ENCODE measurements around the gene ARL13A. TPM values are rescaled to one million over a fixed set of nuclear protein-coding genes. Genes with fewer than 3 reads are reported as not detected.

The ARL13A gene
- not detected in 2 replicates for total RNA-seq (2021; fragmentation: NEBNext Ultra II Directional; extraction: Animal tissue kit (Norgen Biotek cat#: 25700))
- not detected in 2 replicates for polyA plus RNA-seq (2011; rRNA removed)
- not detected for polyA plus RNA-seq (2011; cell fraction: cytosol; rRNA removed)
- not detected for polyA plus RNA-seq (2011; cell fraction: nucleus; rRNA removed)
- not detected in 4 replicates for polyA plus RNA-seq (2012, experiment 1 of 2)
- polyA plus RNA-seq (2012, experiment 2 of 2): not detected
- not detected for polyA plus RNA-seq (2013, experiment 1 of 2)
- not detected for polyA plus RNA-seq (2013, experiment 2 of 2)
- not detected in 2 replicates for polyA minus RNA-seq (2011; rRNA and poly(A)+ RNA removed)
- not detected for polyA minus RNA-seq (2011; cell fraction: cytosol; rRNA and poly(A)+ RNA removed)
- not detected for polyA minus RNA-seq (2011; cell fraction: nucleus; rRNA and poly(A)+ RNA removed)
- long read RNA-seq, experiment 1: 0 reads
- long read RNA-seq, experiment 2: 0 reads

DNA sequence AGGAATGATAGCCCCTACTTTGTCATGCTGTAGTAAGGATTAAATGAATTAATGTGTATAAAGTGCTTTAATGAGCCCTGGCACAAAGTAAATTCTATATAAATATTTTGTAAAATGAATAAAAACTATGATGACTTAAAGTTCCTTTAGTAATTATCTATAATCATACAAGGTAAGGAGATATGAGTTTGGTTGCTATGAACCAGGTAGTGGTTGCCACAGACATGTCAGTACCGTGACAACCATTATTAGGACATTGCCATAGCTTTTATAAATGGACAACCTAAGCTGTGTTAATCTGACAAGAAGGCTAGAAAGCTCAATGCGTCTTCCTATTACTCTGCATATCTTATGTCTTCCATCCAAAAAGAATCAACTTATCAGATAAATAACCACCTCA lies at the start of gene ARL13A:
Gene ARL13A, plus strand, starts transcription at position 301 of the 400 bp plus-strand sequence. CDS start 3,982 bp downstream, outside the sequence.
- Histone ChIP-seq H2BK20ac (ENCODE audit: low read length) (no peak within 1 kb of the TSS), H2BK15ac (ENCODE audit: low read length) (no peak within 1 kb of the TSS), H3K36me3 (ENCODE audit: control insufficient read depth in 2 of 4, insufficient read depth in 4 of 4, low read length in 3 of 4) (no peaks in the 10 kb centered on the region), H3K23ac (ENCODE audit: insufficient read length) (no peak within 1 kb of the TSS), H3K27ac (ENCODE audit: low read depth, low read length) (no peak within 1 kb of the TSS), H4K5ac (ENCODE audit: insufficient read length, low read depth, low read length) (no peak within 1 kb of the TSS), H4K91ac (replicated peaks; ENCODE audit: insufficient read length, low read length) (no peak within 1 kb of the TSS), H2BK12ac (ENCODE audit: low read depth, low read length) (no peak within 1 kb of the TSS), H3K4me1 (replicated peaks in 1 of 4; ENCODE audit: control insufficient read depth in 3 of 4, insufficient read depth in 4 of 4, low read length in 3 of 4) (no peaks in the 10 kb centered on the region), H2BK120ac (replicated peaks; ENCODE audit: low read depth, low read length) (no peak within 1 kb of the TSS), H3K56ac (replicated peaks; ENCODE audit: insufficient read length, low read depth, low read length) (no peak within 1 kb of the TSS), H3K23me2 (ENCODE audit: low read depth, low read length) (no peaks in the 10 kb centered on the region), H4K8ac (ENCODE audit: extremely low read depth, insufficient read depth, low read length) (no peak within 1 kb of the TSS), H3K4me3 (ENCODE audit: extremely low read depth in 1 of 4, insufficient read depth in 2 of 4, low read depth in 3 of 4, low read length in 4 of 4) (no peak within 1 kb of the TSS), H3K9me3 (ENCODE audit: insufficient read depth in 2 of 2, low read depth in 1 of 2, low read length in 1 of 2) (no peaks in the 10 kb centered on the region; a peak in 1 of 4 replicates), H3K4ac (replicated peaks; ENCODE audit: insufficient read length, low read depth, low read length) (no peak within 1 kb of the TSS), H3K14ac (ENCODE audit: insufficient read length) (no peak within 1 kb of the TSS), H3K79me2 (ENCODE audit: control insufficient read depth in 1 of 2, insufficient read depth in 2 of 2, low read length in 2 of 2) (no peaks in the 10 kb centered on the region), H2AK5ac (ENCODE audit: low read depth, low read length) (no peak within 1 kb of the TSS), H3K27me3 (replicated peaks in 1 of 4; ENCODE audit: control insufficient read depth in 3 of 4, extremely low read depth in 1 of 4, insufficient read depth in 3 of 4, low read length in 3 of 4) (no peaks in the 10 kb centered on the region), H3K9ac (replicated peaks in 1 of 4; ENCODE audit: extremely low read depth in 1 of 4, low read depth in 3 of 4, low read length in 3 of 4) (no peak within 1 kb of the TSS), H3K18ac (ENCODE audit: extremely low read depth, low read length) (no peak within 1 kb of the TSS), H2AFZ (ENCODE audit: low read length) (no peak within 1 kb of the TSS), H3K79me1 (ENCODE audit: low read depth, low read length) (no peaks in the 10 kb centered on the region), H3K4me2 (ENCODE audit: insufficient read depth in 1 of 2, low read depth in 2 of 2, low read length in 2 of 2) (no peak within 1 kb of the TSS), H2BK5ac (ENCODE audit: low read depth, low read length) (no peak within 1 kb of the TSS), H4K20me1 (replicated peaks in 1 of 2; ENCODE audit: control insufficient read depth in 1 of 2, insufficient read depth in 2 of 2, low read length in 2 of 2) (no peaks in the 10 kb centered on the region)
- CTCF ChIA-PET (ENCODE audit: partially characterized antibody): interaction anchor here (0.6 kb wide), 1 partner anchor 24 kb away, joined by 4 read pairs; no protein-coding TSS in a partner anchor
- DNase-seq (ENCODE audit: low read depth in 1 of 2, low spot score in 2 of 2) (no peak), FAIRE-seq (no peak)
- POLR2A ChIA-PET (ENCODE audit: partially characterized antibody): no interaction called here
- WGBS, 2 experiments (ENCODE audit: extremely low coverage in 1 of 2, insufficient coverage in 1 of 2, insufficient read length in 1 of 2, insufficient replicate concordance in 2 of 2, low coverage in 1 of 2, low lambda C conversion rate in 2 of 2, missing lambda C conversion rate in 1 of 2): 90% methylated on average over 2 of the region's 2 CpGs; no CpG with 5 or more reads in 1 of the 2 experiments
- TF ChIP-seq CTCF (IDR thresholded peaks at IDR 0.05; ENCODE audit: control extremely low read depth in 1 of 3, insufficient read depth in 1 of 3, low read depth in 1 of 3, low read length in 3 of 3) (no peak), PHF8 (conservative IDR thresholded peaks at IDR 0.05; ENCODE audit: low read depth, low read length) (no peak), MAFK (IDR thresholded peaks at IDR 0.05; ENCODE audit: low read depth, low read length) (no peak), KDM4A (IDR thresholded peaks at IDR 0.05; ENCODE audit: low read depth, low read length, severe bottlenecking) (no peak), MAX (IDR thresholded peaks at IDR 0.05) (no peak), GABPA (IDR thresholded peaks at IDR 0.05; ENCODE audit: borderline replicate concordance, insufficient read depth, low read length) (no peak), BCL11A (IDR thresholded peaks at IDR 0.05; ENCODE audit: low read depth in 2 of 2, low read length in 2 of 2) (no peak), SP4 (IDR thresholded peaks at IDR 0.05; ENCODE audit: low read length) (no peak), POLR2A (IDR thresholded peaks at IDR 0.05; ENCODE audit: control extremely low read depth in 1 of 2, low read depth in 2 of 2, low read length in 2 of 2) (no peak)

Data from H1 (cell line).